ENCODE data around the gene CDHR5. TPM values are rescaled to one million over a fixed set of nuclear protein-coding genes. Genes with fewer than 3 reads are reported as not detected.

The CDHR5 gene
- total RNA-seq, 1 donor from 2014 or later = 0.24 TPM

DNA sequence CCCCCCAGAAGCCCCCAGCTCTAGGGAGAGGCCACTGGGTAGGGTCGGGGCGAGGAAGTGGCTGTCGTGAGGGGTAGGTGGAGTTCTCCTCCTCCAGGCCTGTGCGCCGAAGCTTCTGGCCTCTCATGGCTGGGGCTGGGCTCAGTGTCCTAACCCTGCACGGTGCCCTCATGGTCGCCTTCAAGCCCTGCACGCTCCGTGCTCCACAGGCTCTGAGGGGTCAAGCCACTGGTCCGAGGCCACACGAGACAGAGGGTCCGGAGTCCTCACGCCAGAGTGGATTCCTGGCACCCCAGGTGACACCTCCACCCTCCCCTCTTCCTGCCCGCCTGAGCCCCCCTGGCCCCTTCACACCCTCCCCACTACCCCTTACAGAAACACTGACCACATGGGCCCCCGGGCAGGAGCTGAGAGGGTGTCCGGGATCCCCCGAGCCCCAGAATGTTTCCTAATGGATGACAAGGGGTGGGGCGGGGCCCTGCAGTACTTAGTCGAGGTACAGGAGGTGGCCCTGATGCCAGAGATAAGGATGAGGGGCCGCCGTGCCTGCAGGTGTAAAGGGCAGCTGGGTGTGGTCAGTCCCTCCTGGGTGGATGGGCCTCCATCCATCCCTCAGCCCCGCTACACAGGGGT is 997 bp upstream of the CDHR5 start:
- TF ChIP-seq, protein P1, sequence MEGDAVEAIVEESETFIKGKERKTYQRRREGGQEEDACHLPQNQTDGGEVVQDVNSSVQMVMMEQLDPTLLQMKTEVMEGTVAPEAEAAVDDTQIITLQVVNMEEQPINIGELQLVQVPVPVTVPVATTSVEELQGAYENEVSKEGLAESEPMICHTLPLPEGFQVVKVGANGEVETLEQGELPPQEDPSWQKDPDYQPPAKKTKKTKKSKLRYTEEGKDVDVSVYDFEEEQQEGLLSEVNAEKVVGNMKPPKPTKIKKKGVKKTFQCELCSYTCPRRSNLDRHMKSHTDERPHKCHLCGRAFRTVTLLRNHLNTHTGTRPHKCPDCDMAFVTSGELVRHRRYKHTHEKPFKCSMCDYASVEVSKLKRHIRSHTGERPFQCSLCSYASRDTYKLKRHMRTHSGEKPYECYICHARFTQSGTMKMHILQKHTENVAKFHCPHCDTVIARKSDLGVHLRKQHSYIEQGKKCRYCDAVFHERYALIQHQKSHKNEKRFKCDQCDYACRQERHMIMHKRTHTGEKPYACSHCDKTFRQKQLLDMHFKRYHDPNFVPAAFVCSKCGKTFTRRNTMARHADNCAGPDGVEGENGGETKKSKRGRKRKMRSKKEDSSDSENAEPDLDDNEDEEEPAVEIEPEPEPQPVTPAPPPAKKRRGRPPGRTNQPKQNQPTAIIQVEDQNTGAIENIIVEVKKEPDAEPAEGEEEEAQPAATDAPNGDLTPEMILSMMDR (IDR thresholded peaks at IDR 0.05; ENCODE audit: unreplicated experiment) = no peak
- no peak overlapping the region for H3K27ac Mint-ChIP-seq
- H3K36me3 Mint-ChIP-seq (ENCODE audit: insufficient read depth) = peaks cover 9% of the 10 kb centered on the region
- no peak for DNase-seq (ENCODE audit: low spot score, unreplicated experiment)
- no peaks in the 10 kb centered on the region for H3K9me3 Mint-ChIP-seq (ENCODE audit: low read depth)
- H3K4me3 Mint-ChIP-seq (ENCODE audit: low read depth) = no peak overlapping the region
- peaks cover 23% of the 10 kb centered on the region for H3K27me3 Mint-ChIP-seq
- no peaks in the 10 kb centered on the region for H3K4me1 Mint-ChIP-seq (ENCODE audit: low read depth)

DNA sequence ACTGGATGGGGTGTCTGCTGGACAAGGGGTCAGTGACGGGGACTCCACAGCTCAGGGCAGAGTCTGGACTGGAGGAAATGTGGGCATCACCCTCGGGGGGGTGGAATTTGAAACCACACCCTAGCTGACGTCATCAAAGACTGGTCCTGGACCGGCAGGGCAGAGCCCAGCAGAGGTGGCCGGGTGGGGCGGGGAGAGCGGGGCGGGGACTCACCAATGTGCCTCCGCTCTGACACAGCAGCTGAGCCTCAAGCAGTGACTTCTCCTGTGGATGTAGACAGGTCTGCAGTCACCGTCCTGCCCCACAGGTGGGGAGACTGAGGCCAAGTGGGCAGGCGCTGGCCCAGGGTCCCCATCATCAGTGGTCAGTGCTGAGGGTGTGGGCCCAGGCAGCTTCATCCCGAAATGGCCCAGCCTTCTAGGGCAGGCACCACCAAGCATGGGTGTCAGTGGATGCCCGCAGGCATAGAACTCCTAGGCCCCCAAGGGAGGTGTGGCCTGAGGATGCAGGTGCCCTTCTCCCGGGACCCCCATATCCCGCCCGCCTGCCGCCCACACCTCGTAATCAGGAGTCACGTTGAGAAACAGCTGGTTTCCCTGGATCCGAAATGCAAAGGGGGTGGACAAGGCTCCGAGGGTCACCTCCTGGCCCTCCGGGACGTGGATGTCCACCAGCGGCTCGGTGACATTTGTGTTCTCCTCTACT is 603 bp downstream of the CDHR5 start:
- DNase-seq (ENCODE audit: low spot score, unreplicated experiment) = no peak
- Mint-ChIP-seq H3K4me3 (ENCODE audit: low read depth) (no peak overlapping the region), H3K27me3 (peaks cover 17% of the 10 kb centered on the region), H3K27ac (no peak overlapping the region), H3K4me1 (ENCODE audit: low read depth) (no peaks in the 10 kb centered on the region), H3K36me3 (ENCODE audit: insufficient read depth) (peaks cover 6% of the 10 kb centered on the region), H3K9me3 (ENCODE audit: low read depth) (no peaks in the 10 kb centered on the region)
- TF ChIP-seq, protein P1 (IDR thresholded peaks at IDR 0.05; ENCODE audit: unreplicated experiment) = no peak

DNA sequence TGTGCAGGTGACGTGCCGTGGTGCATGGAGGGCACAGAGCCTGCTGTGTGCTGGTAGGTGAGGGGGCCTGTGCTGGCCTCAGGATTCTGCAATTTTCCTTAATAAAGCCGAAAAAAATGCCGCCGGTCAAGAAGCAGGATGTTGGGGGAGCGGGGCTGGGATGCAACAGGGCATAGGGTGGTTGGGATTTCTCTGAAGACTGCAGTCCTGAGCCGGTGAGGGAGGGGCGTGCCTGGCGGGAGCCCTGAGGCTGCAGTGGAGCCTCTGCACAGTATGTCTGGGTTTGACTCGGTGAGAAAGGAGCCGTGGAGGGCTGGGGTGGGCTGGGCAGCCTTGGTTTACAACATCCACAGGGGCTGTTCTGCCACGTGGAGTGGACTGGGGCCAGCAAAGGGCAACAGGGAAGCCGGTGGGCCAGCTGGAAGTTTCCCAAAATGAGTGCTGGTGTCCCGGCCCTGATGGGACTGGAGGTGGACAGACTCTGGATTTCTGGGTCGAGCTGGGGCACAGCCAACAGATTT is 1.3 kb downstream of the CDHR5 start:
- H3K36me3 Mint-ChIP-seq (ENCODE audit: insufficient read depth) = peaks cover 4% of the 10 kb centered on the region
- no peaks in the 10 kb centered on the region for H3K9me3 Mint-ChIP-seq (ENCODE audit: low read depth)
- no peak for DNase-seq (ENCODE audit: low spot score, unreplicated experiment)
- no peaks in the 10 kb centered on the region for H3K4me1 Mint-ChIP-seq (ENCODE audit: low read depth)
- TF ChIP-seq, protein P1 (IDR thresholded peaks at IDR 0.05; ENCODE audit: unreplicated experiment) = no peak
- H3K27me3 Mint-ChIP-seq = peaks cover 10% of the 10 kb centered on the region
- no peak overlapping the region for H3K27ac Mint-ChIP-seq
- no peak overlapping the region for H3K4me3 Mint-ChIP-seq (ENCODE audit: low read depth)

DNA sequence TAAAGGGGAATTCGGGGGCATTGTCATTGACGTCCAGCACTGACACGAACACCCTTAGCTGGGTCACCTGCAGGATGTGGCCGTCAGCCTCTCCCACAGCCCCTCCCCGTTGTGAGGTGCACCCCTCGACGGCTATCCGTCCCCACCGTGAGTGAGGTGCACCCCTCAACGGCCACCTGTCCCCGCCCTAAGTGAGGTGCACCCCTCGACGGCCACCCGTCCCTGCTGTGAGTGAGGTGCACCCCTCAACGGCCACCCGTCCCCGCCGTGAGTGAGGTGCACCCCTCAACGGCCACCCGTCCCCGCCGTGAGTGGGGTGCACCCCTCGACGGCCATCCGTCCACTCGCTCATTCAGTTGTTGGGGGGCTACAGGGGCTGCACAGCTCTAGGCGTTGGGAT is 2.9 kb downstream of the CDHR5 start:
- Mint-ChIP-seq H3K36me3 (ENCODE audit: insufficient read depth) (no peaks in the 10 kb centered on the region), H3K4me1 (ENCODE audit: low read depth) (no peaks in the 10 kb centered on the region), H3K4me3 (ENCODE audit: low read depth) (no peak overlapping the region), H3K27me3 (no peaks in the 10 kb centered on the region), H3K27ac (no peak overlapping the region), H3K9me3 (ENCODE audit: low read depth) (no peaks in the 10 kb centered on the region)
- no peak for DNase-seq (ENCODE audit: low spot score, unreplicated experiment)
- TF ChIP-seq, protein P1 (IDR thresholded peaks at IDR 0.05; ENCODE audit: unreplicated experiment) = no peak

DNA sequence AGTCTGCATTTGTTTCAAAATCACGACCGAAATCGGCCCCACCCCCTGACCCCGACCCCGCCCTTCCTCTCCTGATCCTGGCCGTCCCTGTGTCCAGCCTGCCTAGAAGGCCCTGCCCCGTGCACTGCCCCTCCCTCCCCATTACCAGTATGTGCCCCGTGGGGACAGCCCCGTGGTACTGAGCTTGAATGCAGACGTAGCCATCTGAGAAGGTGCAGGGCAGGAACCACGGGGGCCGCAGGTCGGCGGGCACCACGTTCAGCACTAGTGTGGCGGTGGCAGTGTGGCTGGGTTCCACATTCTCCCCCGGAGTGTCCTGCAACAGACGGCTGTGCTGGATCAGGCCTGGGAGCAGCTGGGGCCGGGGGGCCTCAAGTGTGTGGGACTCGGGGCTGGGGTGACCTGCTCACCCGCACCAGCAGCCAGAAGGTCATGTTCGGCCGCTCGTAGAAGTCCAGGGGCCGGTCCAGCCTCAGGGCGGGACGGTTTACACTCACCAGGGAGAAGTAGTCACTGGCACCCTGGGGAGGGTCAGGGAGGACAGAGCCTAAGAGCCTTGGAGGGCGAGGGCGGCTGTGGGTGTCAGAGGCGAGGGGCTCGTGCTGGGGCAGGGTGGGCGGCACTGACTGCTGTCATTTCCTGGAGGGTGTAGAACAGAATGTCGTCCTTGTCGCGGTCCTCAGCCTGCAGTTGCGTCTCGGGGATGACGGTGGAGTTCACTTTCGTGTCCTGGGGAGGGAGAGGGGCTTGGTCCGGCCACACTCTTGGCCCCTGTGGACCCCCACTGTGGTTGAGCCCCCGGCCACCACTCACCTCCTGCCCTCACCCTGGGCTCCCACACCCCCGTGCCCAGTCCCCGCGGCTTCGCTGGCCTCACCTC is 3.6 kb downstream of the CDHR5 start:
- Mint-ChIP-seq H3K27me3 (no peaks in the 10 kb centered on the region), H3K27ac (no peak overlapping the region), H3K36me3 (ENCODE audit: insufficient read depth) (no peaks in the 10 kb centered on the region), H3K9me3 (ENCODE audit: low read depth) (no peaks in the 10 kb centered on the region), H3K4me3 (ENCODE audit: low read depth) (no peak overlapping the region), H3K4me1 (ENCODE audit: low read depth) (no peaks in the 10 kb centered on the region)
- no peak for DNase-seq (ENCODE audit: low spot score, unreplicated experiment)
- TF ChIP-seq, protein P1 (IDR thresholded peaks at IDR 0.05; ENCODE audit: unreplicated experiment) = no peak

Data from progenitor cell of endocrine pancreas (in vitro differentiated cells).